ENCODE results near the gene GSTM5. TPM values are rescaled to one million over a fixed set of nuclear protein-coding genes. Genes with fewer than 3 reads are reported as not detected.

GSTM5 gene
- total RNA-seq, 1 donor from 2014 or later, result 1.9 TPM

- no peak for DNase-seq
Measured at GRCh38 chr1:109762039-109762585, 50.1 kb downstream of the GSTM5 start.

DNA sequence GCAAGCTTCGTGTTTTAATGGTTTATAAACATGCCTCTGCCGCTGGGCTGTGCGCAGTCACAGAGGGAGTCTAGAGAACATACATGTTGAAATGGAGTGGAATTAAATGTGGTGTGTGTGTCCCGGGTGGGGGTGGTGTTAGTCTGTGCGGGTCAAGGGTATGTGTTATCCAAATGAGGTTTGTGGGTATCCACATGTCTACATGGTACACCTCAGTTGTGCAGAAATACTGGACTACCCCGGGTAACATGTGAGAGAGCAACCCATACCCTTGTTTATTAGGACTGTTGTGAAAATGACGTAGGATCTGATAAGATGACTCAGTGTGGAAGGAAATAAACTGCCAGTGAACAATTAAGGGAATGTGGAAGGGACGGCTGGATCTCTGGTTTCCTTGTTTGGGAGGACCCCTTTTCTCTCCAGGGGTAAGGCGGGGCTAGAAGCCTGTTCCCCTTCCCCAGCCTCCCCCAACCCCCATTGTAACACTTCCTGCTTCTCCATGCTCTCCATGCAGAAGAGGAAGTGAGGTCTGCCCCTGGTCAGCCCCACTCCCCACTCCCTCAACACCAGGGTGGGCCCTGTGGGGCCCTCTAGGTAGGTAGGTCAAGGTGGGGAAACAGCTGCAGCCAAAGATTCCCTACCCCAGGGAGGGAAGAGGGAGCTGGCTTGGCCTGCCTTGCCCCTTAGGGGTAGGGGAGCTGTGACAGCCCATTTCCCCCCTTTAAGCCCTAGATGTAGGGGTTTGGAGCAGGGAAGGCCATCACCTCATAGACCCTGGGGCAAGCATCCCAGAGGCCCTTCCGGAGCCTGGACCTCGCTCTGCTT lies 51.0 kb downstream of the GSTM5 start:
- DNase-seq, result no peak

DNA sequence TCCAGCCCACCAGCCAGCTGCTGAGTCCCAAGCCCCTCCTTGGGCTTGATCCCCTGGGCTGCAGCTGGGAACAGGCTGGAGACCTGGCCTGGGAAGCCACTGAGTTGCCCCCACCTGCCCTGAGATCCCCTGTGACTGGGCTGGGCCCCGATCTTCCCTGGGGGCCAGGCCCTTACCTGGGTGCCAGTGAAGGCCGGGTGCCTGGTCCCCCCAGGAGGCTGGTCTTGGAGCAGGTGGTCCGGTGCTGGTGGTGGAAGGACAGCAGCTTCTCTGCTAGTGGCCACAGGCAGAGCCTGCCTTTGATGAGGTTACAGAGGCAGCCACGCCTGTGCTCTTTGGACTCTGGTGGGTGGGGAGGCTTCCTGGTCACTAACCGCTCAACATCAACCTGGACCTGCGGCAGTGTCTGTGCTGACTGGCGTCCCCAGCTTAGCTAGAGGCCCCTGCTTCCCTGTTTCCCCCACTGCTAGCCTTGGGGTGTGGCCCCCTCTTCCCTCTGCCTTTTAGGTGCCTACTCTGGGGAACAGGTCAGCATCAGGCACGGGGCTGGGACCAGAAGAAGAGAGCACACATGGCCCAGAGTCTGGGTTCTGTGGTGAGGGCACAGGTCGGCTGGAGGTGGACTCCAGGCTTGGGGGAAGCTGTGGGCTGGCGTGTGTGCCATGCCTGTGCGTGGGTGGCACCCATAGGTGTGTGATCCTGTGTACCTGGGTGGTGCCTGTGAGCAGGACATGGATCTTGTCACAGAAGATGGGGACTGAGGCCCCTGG lies 51.8 kb downstream of the GSTM5 start, which contains the start of gene EPS8L3:
Gene EPS8L3 (minus strand): TSS at position 278 of the 770 bp plus-strand sequence. CDS start 2,174 bp downstream, outside the sequence.
- DNase-seq, result no peak

GRCh38 chr1:109764561-109765482 lies 52.8 kb downstream of the GSTM5 start:
- no peak for DNase-seq

DNA sequence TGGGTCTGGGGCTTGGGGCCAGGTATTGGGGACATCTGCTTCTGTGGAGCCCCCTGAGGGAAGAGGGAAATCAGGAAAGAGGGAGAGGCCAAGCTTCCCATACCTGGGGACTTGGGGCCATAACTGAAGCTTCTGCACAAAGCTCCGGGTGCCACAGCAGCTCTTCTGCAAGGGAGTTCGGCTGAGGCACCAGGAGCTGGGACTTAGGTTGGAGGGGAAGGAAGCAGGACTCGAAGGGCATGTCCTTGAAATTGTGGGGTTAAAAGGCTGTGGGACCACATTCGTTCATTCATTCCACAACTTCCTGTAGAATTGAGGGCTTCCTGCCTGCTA lies 53.4 kb downstream of the GSTM5 start:
- DNase-seq, result no peak

DNA sequence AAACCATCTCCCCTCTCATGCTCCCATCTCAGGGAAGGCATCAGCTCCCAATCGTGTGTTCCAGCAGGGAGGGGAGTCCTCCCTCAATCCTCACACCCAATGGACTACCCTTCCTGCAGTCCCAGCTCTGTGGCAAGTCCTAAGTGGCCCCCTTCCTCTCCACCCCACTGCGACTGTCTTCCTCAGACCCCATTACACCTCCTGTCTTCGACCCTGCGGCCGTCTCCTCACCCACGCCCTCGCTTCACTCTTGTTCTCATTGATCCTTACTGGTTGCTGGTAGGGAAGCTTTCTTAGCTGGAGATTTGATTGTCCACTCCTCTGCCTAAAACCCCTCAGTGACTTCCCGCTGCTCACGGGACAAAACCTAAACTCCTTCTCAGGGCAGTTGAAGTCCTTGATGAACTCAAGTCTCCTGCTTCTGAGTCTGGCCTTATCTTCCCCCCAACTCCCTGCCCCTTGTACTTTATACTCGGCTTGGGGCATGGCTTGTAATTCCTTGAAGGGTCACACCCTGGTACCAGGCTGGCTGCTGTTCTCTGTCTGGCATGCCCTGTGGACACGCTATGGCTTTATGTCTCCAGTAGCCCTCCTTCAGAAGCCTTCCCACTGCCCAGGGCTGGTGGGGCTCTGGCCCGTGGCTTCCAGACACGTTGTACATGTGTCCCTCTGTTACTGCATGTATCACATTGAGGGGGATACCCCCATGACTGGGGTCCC lies 54.0 kb downstream of the GSTM5 start:
- DNase-seq, result no peak

- DNase-seq, result peak; percentile 24
Measured at GRCh38 chr1:109766991-109767636, 55.1 kb downstream of the GSTM5 start.

Other genes with a start within 250 kb of the GSTM5 start
- gene SYPL2, start 245.7 kb upstream of the GSTM5 start, total RNA-seq, result not detected
- 4.1 TPM for gene ATXN7L2, start 228.3 kb upstream of the GSTM5 start, total RNA-seq
- 6.7 TPM for gene CYB561D1, start 218.2 kb upstream of the GSTM5 start, total RNA-seq
- 10.3 TPM for gene AMIGO1, start 202.5 kb upstream of the GSTM5 start, total RNA-seq
- gene GPR61, start 172.4 kb upstream of the GSTM5 start, total RNA-seq, result 5.3 TPM
- gene GNAI3, start 163.6 kb upstream of the GSTM5 start, total RNA-seq, result 21.7 TPM
- not detected for gene GNAT2, start 92.6 kb upstream of the GSTM5 start, total RNA-seq
- gene AMPD2, start 92.4 kb upstream of the GSTM5 start, total RNA-seq, result 49.4 TPM
- 4.7 TPM for gene GSTM4, start 56.2 kb upstream of the GSTM5 start, total RNA-seq
- gene GSTM2, start 44.2 kb upstream of the GSTM5 start, total RNA-seq, result 9.2 TPM
- gene GSTM1, start 24.4 kb upstream of the GSTM5 start, total RNA-seq, result not detected
- gene GSTM3, start 28.8 kb downstream of the GSTM5 start, total RNA-seq, result 69.4 TPM
- not detected for gene EPS8L3, start 51.7 kb downstream of the GSTM5 start, total RNA-seq
- 3.9 TPM for gene CSF1, start 198.6 kb downstream of the GSTM5 start, total RNA-seq

Data from occipital lobe (tissue), 2 donors.